GM21390 (cell line): ENCODE results near the gene BAZ1B.
"Not testable (repeated sequence)": the region's sequence is repeated elsewhere in the genome, so short reads cannot be mapped to it uniquely, and the experiment has no call there.

Experiments used
- ATAC-seq: cut with Tn5 transposase; IDR thresholded peaks from one replicate; pipeline ENCODE4 v1.9.1; 2021; ENCODE audit not compliant: unreplicated experiment

BAZ1B gene

GRCh38 chr7:73447121-73447733 is 74.9 kb downstream of the BAZ1B start:
- ATAC-seq = no peak

- ATAC-seq = no peak
These were observed 75.4 kb downstream of the BAZ1B start for GRCh38 chr7:73446682-73447081.

GRCh38 chr7:73443548-73444255 is 78.4 kb downstream of the BAZ1B start:
- no peak for ATAC-seq

GRCh38 chr7:73442903-73443500 is 79.1 kb downstream of the BAZ1B start:
- no peak for ATAC-seq

GRCh38 chr7:73442222-73442902 is 79.7 kb downstream of the BAZ1B start:
- ATAC-seq = no peak

GRCh38 chr7:73439410-73439704 is 82.7 kb downstream of the BAZ1B start:
- ATAC-seq = no peak

GRCh38 chr7:73438547-73439409 is 83.3 kb downstream of the BAZ1B start:
- ATAC-seq = no peak

GRCh38 chr7:73437621-73438416 is 84.3 kb downstream of the BAZ1B start:
- ATAC-seq = no peak

- ATAC-seq = no peak
These were observed 85.0 kb downstream of the BAZ1B start for GRCh38 chr7:73437091-73437490.

GRCh38 chr7:73436031-73436929 is 85.8 kb downstream of the BAZ1B start:
- ATAC-seq = no peak

GRCh38 chr7:73435471-73436009 is 86.6 kb downstream of the BAZ1B start:
- ATAC-seq = no peak

- no peak for ATAC-seq
These were observed 87.4 kb downstream of the BAZ1B start for GRCh38 chr7:73434701-73435069.

GRCh38 chr7:73433924-73434700 is 88.0 kb downstream of the BAZ1B start:
- ATAC-seq = peak; percentile 14

- ATAC-seq = no peak
These were observed 89.4 kb downstream of the BAZ1B start for GRCh38 chr7:73432676-73433075.

GRCh38 chr7:73431041-73431835 is 90.9 kb downstream of the BAZ1B start:
- ATAC-seq = no peak

GRCh38 chr7:73430540-73430939 is 91.6 kb downstream of the BAZ1B start:
- ATAC-seq = not testable (repeated sequence)
